WTC11 (cell line): ENCODE measurements around the gene WDR90. TPM values are rescaled to one million over a fixed set of nuclear protein-coding genes. Genes with fewer than 3 reads are reported as not detected.

Experiments
- ATAC-seq: fragments of 200-7000 bp; cut with Tn5 transposase; 2 replicates; pipeline ENCODE4 v1.10.0; 2021; ENCODE audit warnings: mild to moderate bottlenecking, moderate library complexity
- CTCF ChIA-PET: fragments of 300-600 bp; sonication (Branson Sonifier 250); formaldehyde crosslinking; loops from one replicate; lab custom pipeline; 2021; ENCODE audit warnings: antibody characterized with exemption; lab: Charles Lee
- POLR2A ChIA-PET: fragments of 350-600 bp; sonication (Branson Sonifier 250); formaldehyde crosslinking; loops from one replicate; lab custom pipeline; 2021; ENCODE audit warnings: antibody characterized with exemption; lab: Charles Lee
- DNase-seq: peaks from one replicate; pipeline ENCODE4 v3.0.0; 2021; ENCODE audit warnings: low spot score
- H3K27ac Mint-ChIP-seq: 2 replicates; pipeline ENCODE4 v1.8.0; 2021; ENCODE audit warnings: mixed read lengths
- H3K27me3 Mint-ChIP-seq: 2 replicates; pipeline ENCODE4 v1.8.0; 2021; ENCODE audit warnings: low read depth, mild to moderate bottlenecking, moderate library complexity, mixed read lengths
- H3K36me3 Mint-ChIP-seq: 2 replicates; pipeline ENCODE4 v1.8.0; 2021; ENCODE audit warnings: mixed read lengths
- H3K4me1 Mint-ChIP-seq: 2 replicates; pipeline ENCODE4 v1.8.0; 2022; ENCODE audit warnings: mixed read lengths
- H3K4me3 Mint-ChIP-seq: 2 replicates; pipeline ENCODE4 v1.8.0; 2021; ENCODE audit warnings: mild to moderate bottlenecking, moderate library complexity, mixed read lengths
- H3K9me3 Mint-ChIP-seq: 2 replicates; pipeline ENCODE4 v1.8.0; 2021; ENCODE audit warnings: mixed read lengths
- CTCF ChIP-seq: fragments of 200-600 bp; IDR thresholded peaks from 2 replicates; pipeline ENCODE4 v1.8.0; 2022; ENCODE audit warnings: antibody characterized with exemption
- FOXJ3 ChIP-seq: sonication (generic); formaldehyde crosslinking; IDR thresholded peaks from 2 replicates; pipeline ENCODE4 v1.9.0; 2021; ENCODE audit warnings: missing genetic modification reagents, mild to moderate bottlenecking, borderline replicate concordance
- GABPB1 ChIP-seq: sonication (generic); formaldehyde crosslinking; IDR thresholded peaks from 2 replicates; pipeline ENCODE4 v1.8.1; 2023; ENCODE audit warnings: mild to moderate bottlenecking, missing genetic modification reagents
- GRHL2 ChIP-seq: fragments of 250-450 bp; sonication (Bioruptor Pico); IDR thresholded peaks from 2 replicates; pipeline ENCODE4 v1.8.0; 2022; ENCODE audit warnings: mild to moderate bottlenecking, moderate library complexity; ENCODE audit not compliant: insufficient replicate concordance, severe bottlenecking
- IRF1 ChIP-seq: sonication (generic); formaldehyde crosslinking; IDR thresholded peaks from 2 replicates; pipeline ENCODE4 v1.8.0; 2023; ENCODE audit warnings: missing genetic modification reagents
- MLX ChIP-seq: sonication (generic); formaldehyde crosslinking; IDR thresholded peaks from 2 replicates; pipeline ENCODE4 v1.8.1; 2023; ENCODE audit warnings: mild to moderate bottlenecking, missing genetic modification reagents, moderate library complexity
- SMAD3 ChIP-seq: sonication (generic); formaldehyde crosslinking; IDR thresholded peaks from 2 replicates; pipeline ENCODE4 v1.8.0; 2022; ENCODE audit warnings: missing genetic modification reagents, mild to moderate bottlenecking, borderline replicate concordance
- SP1 ChIP-seq: sonication (generic); formaldehyde crosslinking; conservative IDR thresholded peaks from 2 replicates; pipeline ENCODE4 v1.8.1; 2022; ENCODE audit warnings: missing genetic modification reagents
- ZNF281 ChIP-seq: sonication (generic); formaldehyde crosslinking; IDR thresholded peaks from 2 replicates; pipeline ENCODE4 v1.8.0; 2023; ENCODE audit warnings: mild to moderate bottlenecking, missing genetic modification reagents
- ZNF416 ChIP-seq: fragments of 250-450 bp; sonication (Bioruptor Pico); IDR thresholded peaks from 2 replicates; pipeline ENCODE4 v1.9.0; 2021; ENCODE audit warnings: mild to moderate bottlenecking, inconsistent platforms
- ZNF423 ChIP-seq: fragments of 250-450 bp; sonication (Bioruptor Pico); IDR thresholded peaks from 2 replicates; pipeline ENCODE4 v2.1.2; 2022; ENCODE audit warnings: mild to moderate bottlenecking, moderate library complexity
- total RNA-seq: library from RNA; stranded (reverse); gene quantifications from 3 replicates; pipeline ENCODE4 v1.2.3, GENCODE V29; 2021
- TF ChIP-seq, protein P1 (sequence below): sonication (generic); formaldehyde crosslinking; conservative IDR thresholded peaks from 2 replicates; pipeline ENCODE4 v1.8.1; 2022; ENCODE audit warnings: mild to moderate bottlenecking, missing genetic modification reagents
- TF ChIP-seq, protein P2 (sequence below): sonication (generic); formaldehyde crosslinking; IDR thresholded peaks from 2 replicates; pipeline ENCODE4 v1.8.0; 2022; ENCODE audit warnings: mild to moderate bottlenecking, missing genetic modification reagents

Gene WDR90
- total RNA-seq, 1 experiment from 2014 or later: 75.8 TPM

DNA sequence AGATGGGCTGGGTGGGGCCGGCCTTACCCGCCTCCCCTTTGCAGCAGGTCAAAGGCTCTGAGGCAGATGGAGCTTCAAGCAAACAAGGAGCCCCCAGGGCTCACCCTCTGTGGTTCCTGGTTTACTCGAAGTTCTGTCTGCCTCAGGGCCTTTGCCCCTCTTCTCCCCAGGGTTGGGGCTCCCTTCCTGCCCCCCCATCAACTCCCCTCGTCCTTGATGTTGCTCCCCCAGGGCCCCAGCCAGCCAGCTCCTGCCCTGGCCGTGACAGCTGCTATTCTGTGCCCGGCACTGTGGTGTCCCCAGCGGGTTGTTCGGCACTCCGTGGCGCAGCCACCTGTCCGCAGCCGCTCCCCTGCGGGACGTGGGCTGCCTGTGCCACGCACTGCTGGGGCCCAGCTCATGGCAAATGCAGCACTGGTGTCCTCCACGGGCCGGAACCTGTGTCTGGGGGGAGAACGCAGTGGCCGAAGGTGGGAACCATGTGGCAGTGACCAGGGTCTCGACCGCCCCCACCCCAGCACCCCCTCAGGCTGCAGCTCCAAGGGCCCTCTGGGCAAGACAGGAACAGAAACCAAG is 61.4 kb downstream of the WDR90 start:
- Mint-ChIP-seq H3K27ac (no peak overlapping the region), H3K4me1 (no peaks in the 10 kb centered on the region; the same call in 1 of the 2 replicates), H3K9me3 (no peaks in the 10 kb centered on the region), H3K4me3 (no peak overlapping the region), H3K36me3 (no peaks in the 10 kb centered on the region), H3K27me3 (peaks cover 61% of the 10 kb centered on the region)
- CTCF ChIA-PET: interaction anchor here (0.7 to 8.8 kb wide), 10 partner anchors 10 to 347 kb away, joined by 3 to 90 read pairs (median 8); partner anchors contain the start of genes ANTKMT, CCDC78, CHTF18 and CIAO3
- DNase-seq (no peak), ATAC-seq (no peak)
- POLR2A ChIA-PET: interaction anchor here (0.5 to 1.5 kb wide), 2 partner anchors 10 to 14 kb away, joined by 3 read pairs; no protein-coding TSS in a partner anchor
- TF ChIP-seq SP1 (CRISPR knock-in tag): no peak
- no peak for TF ChIP-seq ZNF281
- no peak for TF ChIP-seq SMAD3 (CRISPR knock-in tag)
- no peak for TF ChIP-seq ZNF416 (CRISPR knock-in tag)
- TF ChIP-seq IRF1 (CRISPR knock-in tag): no peak
- no peak for TF ChIP-seq FOXJ3 (CRISPR knock-in tag)
- TF ChIP-seq, protein P1, sequence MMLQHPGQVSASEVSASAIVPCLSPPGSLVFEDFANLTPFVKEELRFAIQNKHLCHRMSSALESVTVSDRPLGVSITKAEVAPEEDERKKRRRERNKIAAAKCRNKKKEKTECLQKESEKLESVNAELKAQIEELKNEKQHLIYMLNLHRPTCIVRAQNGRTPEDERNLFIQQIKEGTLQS: no peak
- TF ChIP-seq GABPB1 (CRISPR knock-in tag): no peak

GRCh38 chr16:711084-711483 is 61.9 kb downstream of the WDR90 start:
- no peak overlapping the region for H3K27ac Mint-ChIP-seq
- no peak overlapping the region for H3K4me3 Mint-ChIP-seq
- CTCF ChIA-PET: interaction anchor here (1.3 to 8.8 kb wide), 7 partner anchors 9 to 89 kb away, joined by 3 to 90 read pairs (median 10); partner anchors contain the start of genes ANTKMT, CCDC78, CHTF18 and GNG13
- H3K36me3 Mint-ChIP-seq: no peaks in the 10 kb centered on the region
- TF ChIP-seq FOXJ3 (CRISPR knock-in tag): no peak
- TF ChIP-seq MLX: no peak
- POLR2A ChIA-PET: interaction anchor here (0.5 kb wide), 1 partner anchor 14 kb away, joined by 3 read pairs; no protein-coding TSS in a partner anchor
- peaks cover 64% of the 10 kb centered on the region for H3K27me3 Mint-ChIP-seq
- no peak for DNase-seq
- no peaks in the 10 kb centered on the region for H3K9me3 Mint-ChIP-seq
- H3K4me1 Mint-ChIP-seq: peaks cover 2% of the 10 kb centered on the region
- ATAC-seq: no peak

DNA sequence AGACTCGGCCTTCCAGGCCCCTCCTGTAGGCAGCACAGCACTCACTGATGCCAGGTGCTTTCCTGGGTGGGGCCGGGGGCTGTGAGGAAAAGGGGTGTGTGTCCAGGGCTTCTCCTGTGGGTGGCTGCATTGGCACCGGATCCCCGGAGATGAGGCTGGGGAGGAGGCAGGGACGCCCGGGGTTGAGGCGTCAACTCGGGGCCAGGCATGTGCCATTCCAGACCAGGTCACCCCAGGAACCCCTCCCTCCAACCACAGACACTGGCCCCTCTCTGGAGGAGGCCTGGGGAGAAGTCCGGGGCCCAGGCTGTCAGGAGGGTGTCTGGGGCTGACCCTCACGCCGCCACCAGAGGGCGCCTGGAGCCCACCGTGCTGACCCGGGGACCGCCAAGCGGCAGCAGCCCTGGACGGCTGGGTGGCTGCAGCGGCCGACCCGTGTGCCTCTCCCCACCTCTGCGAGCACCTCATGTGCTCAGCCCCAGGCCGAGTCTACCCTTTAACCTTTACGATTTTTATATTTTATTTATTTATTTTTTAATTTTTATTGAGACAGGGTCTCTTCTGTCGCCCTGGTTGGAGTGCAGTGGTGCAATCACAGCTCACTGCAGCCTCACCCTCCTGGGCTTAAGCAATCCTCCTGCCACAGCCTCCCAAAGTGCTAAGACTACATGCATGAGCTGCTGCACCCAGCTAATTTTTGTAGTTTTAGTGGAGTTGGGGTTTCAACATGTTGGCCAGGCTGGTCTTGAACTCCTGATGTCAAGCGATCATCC is 62.6 kb downstream of the WDR90 start:
- no peak for TF ChIP-seq GRHL2
- no peak for TF ChIP-seq SP1 (CRISPR knock-in tag)
- TF ChIP-seq, protein P2, sequence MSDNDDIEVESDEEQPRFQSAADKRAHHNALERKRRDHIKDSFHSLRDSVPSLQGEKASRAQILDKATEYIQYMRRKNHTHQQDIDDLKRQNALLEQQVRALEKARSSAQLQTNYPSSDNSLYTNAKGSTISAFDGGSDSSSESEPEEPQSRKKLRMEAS (CRISPR knock-in tag): peak; percentile 28; the same call in 1 of the 2 replicates
- peak; percentile 96 for TF ChIP-seq CTCF
- 0 out of 2 replicates have a peak, but pooled peaks have one; percentile 34 for TF ChIP-seq ZNF423 (CRISPR knock-in tag)
- no peak overlapping the region for H3K27ac Mint-ChIP-seq
- peak; percentile 90 for DNase-seq
- ATAC-seq: peak; percentile 58
- POLR2A ChIA-PET: interaction anchor here (0.7 kb wide), 1 partner anchor 74 kb away, joined by 3 read pairs; no protein-coding TSS in a partner anchor
- no peak overlapping the region for H3K4me3 Mint-ChIP-seq
- peaks cover 7% of the 10 kb centered on the region for H3K4me1 Mint-ChIP-seq
- H3K9me3 Mint-ChIP-seq: no peaks in the 10 kb centered on the region
- CTCF ChIA-PET: interaction anchor here (0.9 to 8.8 kb wide), 23 partner anchors 8 to 346 kb away, joined by 3 to 90 read pairs (median 6); partner anchors contain the start of genes ANTKMT, CCDC78, CHTF18 and CIAO3
- no peaks in the 10 kb centered on the region for H3K36me3 Mint-ChIP-seq
- peaks cover 62% of the 10 kb centered on the region for H3K27me3 Mint-ChIP-seq
